HL-60 (cell line): Measurements from ENCODE around the gene RTN4RL2.

Source experiments
- CTCF ChIP-seq: IDR thresholded peaks from one replicate; pipeline ENCODE4 v1.5.1; 2011; ENCODE audit warnings: low read length, control low read depth, inconsistent platforms; ENCODE audit not compliant: insufficient read depth
- GABPA ChIP-seq: IDR thresholded peaks from 2 replicates; pipeline ENCODE4 v1.6.1; 2012; ENCODE audit warnings: low read depth
- POLR2AphosphoS5 ChIP-seq: IDR thresholded peaks from 2 replicates; pipeline ENCODE4 v1.6.1; 2012; ENCODE audit warnings: low read depth

GRCh38 chr11:57513911-57514537 lies 53.7 kb downstream of the RTN4RL2 start:
- TF ChIP-seq GABPA (no peak), CTCF (no peak), POLR2AphosphoS5 (peak; percentile 32; the same call in 1 of the 2 replicates)
